SU-DHL-6 (cell line): Measurements from ENCODE around the gene AURKAIP1.

ENCODE experiments used
- EZH2phosphoT487 ChIP-seq: fragments of 200-600 bp; sonication (generic), shearing (Covaris generic); conservative IDR thresholded peaks from 2 replicates; pipeline ENCODE4 v1.6.1; 2018; ENCODE audit warnings: mild to moderate bottlenecking, antibody characterized with exemption, low read length, moderate library complexity, mixed read lengths
- TF ChIP-seq, protein P1 (sequence below): fragments of 200-600 bp; sonication (generic); IDR thresholded peaks from one replicate; pipeline ENCODE4 v1.5.1; 2017; ENCODE audit warnings: antibody characterized with exemption, mild to moderate bottlenecking, low read length, moderate library complexity; ENCODE audit not compliant: insufficient read depth, poor library complexity, severe bottlenecking

DNA sequence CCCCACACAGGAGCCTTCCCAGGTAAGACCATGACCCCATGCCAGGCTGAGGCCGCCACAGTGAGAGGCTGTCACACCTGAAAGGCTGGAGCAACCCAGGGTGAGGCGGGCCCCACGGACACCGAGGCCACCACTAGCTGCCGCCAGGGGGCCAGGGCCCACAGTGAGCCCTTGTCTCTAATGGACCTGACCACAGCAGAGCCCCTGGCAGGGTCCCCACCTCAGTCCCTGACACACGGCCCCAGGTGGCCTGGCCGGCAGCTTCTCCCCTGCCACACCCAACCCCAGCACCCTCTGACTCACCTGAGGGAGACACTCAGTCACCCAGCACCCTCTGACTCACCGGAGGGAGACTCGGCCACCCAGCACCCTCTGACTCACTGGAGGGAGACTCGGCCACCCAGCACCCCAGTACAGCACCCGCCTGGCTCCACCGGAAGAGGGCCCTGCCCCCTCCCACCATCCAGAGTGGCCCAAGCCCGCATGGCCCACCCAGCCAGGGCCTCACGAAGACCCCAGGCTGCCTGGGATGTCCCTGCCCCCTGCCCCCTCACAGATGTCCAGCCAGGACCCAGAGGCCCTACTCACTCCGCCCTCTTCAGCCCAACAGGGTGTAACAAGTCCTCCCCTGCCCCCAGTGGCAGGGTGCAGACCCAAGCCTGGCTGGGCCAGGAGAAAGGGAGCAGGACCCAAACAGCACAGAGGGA, 30.2 kb downstream of the AURKAIP1 start:
- TF ChIP-seq, protein P1, sequence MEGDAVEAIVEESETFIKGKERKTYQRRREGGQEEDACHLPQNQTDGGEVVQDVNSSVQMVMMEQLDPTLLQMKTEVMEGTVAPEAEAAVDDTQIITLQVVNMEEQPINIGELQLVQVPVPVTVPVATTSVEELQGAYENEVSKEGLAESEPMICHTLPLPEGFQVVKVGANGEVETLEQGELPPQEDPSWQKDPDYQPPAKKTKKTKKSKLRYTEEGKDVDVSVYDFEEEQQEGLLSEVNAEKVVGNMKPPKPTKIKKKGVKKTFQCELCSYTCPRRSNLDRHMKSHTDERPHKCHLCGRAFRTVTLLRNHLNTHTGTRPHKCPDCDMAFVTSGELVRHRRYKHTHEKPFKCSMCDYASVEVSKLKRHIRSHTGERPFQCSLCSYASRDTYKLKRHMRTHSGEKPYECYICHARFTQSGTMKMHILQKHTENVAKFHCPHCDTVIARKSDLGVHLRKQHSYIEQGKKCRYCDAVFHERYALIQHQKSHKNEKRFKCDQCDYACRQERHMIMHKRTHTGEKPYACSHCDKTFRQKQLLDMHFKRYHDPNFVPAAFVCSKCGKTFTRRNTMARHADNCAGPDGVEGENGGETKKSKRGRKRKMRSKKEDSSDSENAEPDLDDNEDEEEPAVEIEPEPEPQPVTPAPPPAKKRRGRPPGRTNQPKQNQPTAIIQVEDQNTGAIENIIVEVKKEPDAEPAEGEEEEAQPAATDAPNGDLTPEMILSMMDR = peak; percentile 35
- TF ChIP-seq EZH2phosphoT487 = no peak
